HuH-7.5 (cell line): ENCODE data around the gene ASMTL.
"Not testable (repeated sequence)": the region's sequence is repeated elsewhere in the genome, so short reads cannot be mapped to it uniquely, and the experiment has no call there.

ENCODE experiments used
- DNase-seq: peaks from one replicate; pipeline ENCODE4 v3.0.0; 2011; ENCODE audit warnings: low spot score

Gene ASMTL

GRCh38 chrX:1387141-1387776 lies 65.5 kb downstream of the ASMTL start:
- DNase-seq: no peak

- no peak for DNase-seq
These were observed 66.2 kb downstream of the ASMTL start for GRCh38 chrX:1386338-1387127.

GRCh38 chrX:1385253-1386223 lies 67.2 kb downstream of the ASMTL start:
- DNase-seq: no peak

GRCh38 chrX:1384658-1385252 lies 68.0 kb downstream of the ASMTL start:
- DNase-seq: no peak

GRCh38 chrX:1380672-1381233 lies 72.0 kb downstream of the ASMTL start:
- no peak for DNase-seq

GRCh38 chrX:1378306-1378759 lies 74.4 kb downstream of the ASMTL start:
- no peak for DNase-seq

GRCh38 chrX:1368385-1368698 lies 84.4 kb downstream of the ASMTL start:
- no peak for DNase-seq

GRCh38 chrX:1366363-1366762 lies 86.3 kb downstream of the ASMTL start:
- not testable (repeated sequence) for DNase-seq

- no peak for DNase-seq
These were observed 90.8 kb downstream of the ASMTL start for GRCh38 chrX:1361910-1362309.

GRCh38 chrX:1361275-1361674 lies 91.4 kb downstream of the ASMTL start:
- no peak for DNase-seq

GRCh38 chrX:1360171-1360570 lies 92.5 kb downstream of the ASMTL start:
- DNase-seq: no peak

GRCh38 chrX:1359477-1359873 lies 93.2 kb downstream of the ASMTL start:
- no peak for DNase-seq

GRCh38 chrX:1358793-1359476 lies 93.8 kb downstream of the ASMTL start:
- no peak for DNase-seq

- no peak for DNase-seq
These were observed 94.7 kb downstream of the ASMTL start for GRCh38 chrX:1357993-1358392.

GRCh38 chrX:1355131-1356046 lies 97.3 kb downstream of the ASMTL start:
- no peak for DNase-seq

- DNase-seq: no peak
These were observed 98.4 kb downstream of the ASMTL start for GRCh38 chrX:1354036-1355019.
